Measurements from ENCODE around the gene ATOH1. TPM values are rescaled to one million over a fixed set of nuclear protein-coding genes. Genes with fewer than 3 reads are reported as not detected.

Gene ATOH1
- total and polyA plus RNA-seq, 9 donors = not detected

GRCh38 chr4:93786149-93786548 is 42.4 kb upstream of the ATOH1 start:
- no peak for TF ChIP-seq POLR2A (IDR thresholded peaks at IDR 0.05)
- TF ChIP-seq EP300 (IDR thresholded peaks at IDR 0.05) = no peak
- no peak for TF ChIP-seq CTCF (IDR thresholded peaks at IDR 0.05)
- Histone ChIP-seq H3K27ac (no peak overlapping the region), H3K4me3 (no peak overlapping the region), H3K27me3 (no peaks in the 10 kb centered on the region), H3K36me3 (no peaks in the 10 kb centered on the region), H3K4me1 (ENCODE audit: insufficient read depth) (no peaks in the 10 kb centered on the region), H3K9me3 (no peaks in the 10 kb centered on the region)
- 51 to 57% (median 55%) methylated on average over 2 of the region's 2 CpGs for WGBS, 3 donors
- DNase-seq = no peak
- intact Hi-C loops (cut with DNase I) = no loop called here

DNA sequence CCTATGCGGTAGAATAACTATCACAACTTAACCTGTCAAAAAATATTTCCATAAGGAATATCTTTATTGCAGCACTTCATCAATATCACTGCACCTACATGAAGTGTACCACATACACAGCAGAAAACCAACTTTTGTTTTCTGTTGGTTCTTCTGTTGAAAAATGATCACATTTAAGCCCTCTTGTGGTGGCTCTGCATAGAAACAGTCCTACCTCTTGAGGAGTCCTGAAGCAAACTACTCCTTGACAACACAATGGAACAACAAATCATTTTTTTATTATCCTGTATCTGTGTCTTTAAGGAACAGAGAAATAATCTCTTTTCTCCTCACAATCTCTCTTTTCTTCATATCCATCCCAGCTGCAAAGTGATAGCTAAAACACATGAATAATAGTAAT is 39.8 kb upstream of the ATOH1 start:
- Histone ChIP-seq H3K4me1 (ENCODE audit: insufficient read depth) (no peaks in the 10 kb centered on the region), H3K27ac (no peak overlapping the region), H3K27me3 (no peaks in the 10 kb centered on the region), H3K4me3 (no peak overlapping the region), H3K9me3 (no peaks in the 10 kb centered on the region), H3K36me3 (no peaks in the 10 kb centered on the region)
- intact Hi-C loops (cut with DNase I) = no loop called here
- TF ChIP-seq POLR2A (IDR thresholded peaks at IDR 0.05) = no peak
- no peak for TF ChIP-seq EP300 (IDR thresholded peaks at IDR 0.05)
- no peak for DNase-seq
- 78 to 81% (median 80%) methylated on average over 1 of the region's 1 CpG for WGBS, 3 donors

GRCh38 chr4:93791570-93792195 is 36.9 kb upstream of the ATOH1 start:
- TF ChIP-seq POLR2A (IDR thresholded peaks at IDR 0.05) (no peak), EP300 (IDR thresholded peaks at IDR 0.05) (no peak), CTCF (IDR thresholded peaks at IDR 0.05) (peak in 2 of 3 donors; percentile 26 to 53)
- intact Hi-C loops (cut with DNase I) = no loop called here
- Histone ChIP-seq H3K4me1 (ENCODE audit: insufficient read depth) (no peaks in the 10 kb centered on the region), H3K36me3 (no peaks in the 10 kb centered on the region), H3K9me3 (no peaks in the 10 kb centered on the region), H3K27ac (no peak overlapping the region), H3K27me3 (no peaks in the 10 kb centered on the region), H3K4me3 (no peak overlapping the region)
- 0 to 1% (median 0%) methylated on average over 3 of the region's 3 CpGs for WGBS, 3 donors
- peak; percentile 25 to 47 (median 46) for DNase-seq

DNA sequence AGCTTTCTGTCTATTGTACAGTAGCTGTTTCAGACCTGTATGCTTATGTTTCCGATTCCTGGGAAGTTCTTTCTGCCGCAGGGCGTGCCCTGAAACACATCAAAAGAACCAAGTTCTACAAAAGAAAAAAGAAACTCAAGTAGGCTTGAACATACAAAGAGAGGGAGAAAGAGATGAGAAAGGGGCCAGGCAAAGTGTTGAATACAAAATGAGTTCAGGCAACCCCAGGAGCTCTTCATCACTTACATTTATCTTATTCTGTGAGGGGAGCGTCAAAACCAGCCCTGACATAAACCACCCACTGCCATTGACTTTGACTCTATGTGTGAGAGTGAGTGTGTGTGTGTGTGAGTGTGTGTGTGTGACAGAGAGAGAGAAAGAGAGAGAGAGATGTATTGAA is 26.5 kb upstream of the ATOH1 start:
- Histone ChIP-seq H3K27me3 (no peaks in the 10 kb centered on the region), H3K36me3 (no peaks in the 10 kb centered on the region), H3K4me3 (no peak overlapping the region), H3K27ac (no peak overlapping the region), H3K9me3 (no peaks in the 10 kb centered on the region), H3K4me1 (ENCODE audit: insufficient read depth) (no peaks in the 10 kb centered on the region)
- WGBS, 3 donors = 78 to 81% (median 80%) methylated on average over 4 of the region's 4 CpGs
- DNase-seq = no peak
- TF ChIP-seq EP300 (IDR thresholded peaks at IDR 0.05) (no peak), POLR2A (IDR thresholded peaks at IDR 0.05) (no peak), CTCF (IDR thresholded peaks at IDR 0.05) (no peak)
- intact Hi-C loops (cut with DNase I) = no loop called here

GRCh38 chr4:93809773-93810172 is 18.8 kb upstream of the ATOH1 start:
- Histone ChIP-seq H3K4me3 (no peak overlapping the region), H3K9me3 (no peaks in the 10 kb centered on the region), H3K4me1 (ENCODE audit: insufficient read depth) (peaks cover 5% of the 10 kb centered on the region), H3K36me3 (no peaks in the 10 kb centered on the region), H3K27ac (no peak overlapping the region), H3K27me3 (no peaks in the 10 kb centered on the region)
- TF ChIP-seq POLR2A (IDR thresholded peaks at IDR 0.05) (no peak), CTCF (IDR thresholded peaks at IDR 0.05) (no peak), EP300 (IDR thresholded peaks at IDR 0.05) (no peak)
- DNase-seq = peak; percentile 41 to 82 (median 73)
- 28 to 49% (median 35%) methylated on average over 4 of the region's 4 CpGs for WGBS, 3 donors
- intact Hi-C loops (cut with DNase I) = no loop called here
